Aorta (tissue), 5 donors: ENCODE measurements around the gene ZNF710. TPM values are rescaled to one million over a fixed set of nuclear protein-coding genes. Genes with fewer than 3 reads are reported as not detected.
A peak's percentile ranks its signal among the peaks of the same experiment; 100 is the strongest.

Source experiments
- ATAC-seq: fragments of 200-7000 bp; cut with Tn5 transposase; one replicate; pipeline ENCODE4 v1.9.1; 2022; ENCODE audit warnings: moderate library complexity; ENCODE audit not compliant: low FRiP score
- DNase-seq, 2 donors: peaks; one replicate each; pipeline ENCODE4 v3.0.0-alpha.2; 2020
- H3K27ac ChIP-seq, 2 donors: one replicate each; pipeline ENCODE4 v1.5.1; 2013; ENCODE audit warnings: low read length in 2 of 2, mild to moderate bottlenecking in 2 of 2, moderate library complexity in 2 of 2, control low read depth in 1 of 2, inconsistent platforms in 1 of 2, low read depth in 1 of 2
- H3K27me3 ChIP-seq, 2 donors: one replicate each; pipeline ENCODE4 v1.6.1; 2013; ENCODE audit warnings: control low read depth in 1 of 2, low read length in 1 of 2, mild to moderate bottlenecking in 1 of 2, moderate library complexity in 1 of 2; ENCODE audit not compliant: insufficient read depth in 2 of 2, control insufficient read depth in 1 of 2
- H3K36me3 ChIP-seq, 2 donors: one replicate each; pipeline ENCODE4 v1.6.1; 2013; ENCODE audit warnings: control low read depth in 1 of 2, low read length in 1 of 2, mild to moderate bottlenecking in 1 of 2; ENCODE audit not compliant: insufficient read depth in 2 of 2, control insufficient read depth in 1 of 2
- H3K4me1 ChIP-seq, 2 donors: one replicate each; pipeline ENCODE4 v1.6.1; 2013; ENCODE audit warnings: low read length in 2 of 2, control low read depth in 1 of 2, mild to moderate bottlenecking in 1 of 2, moderate library complexity in 1 of 2; ENCODE audit not compliant: insufficient read depth in 2 of 2, control insufficient read depth in 1 of 2
- H3K4me3 ChIP-seq, 2 donors: one replicate each; pipeline ENCODE4 v1.5.1; 2013; ENCODE audit warnings: low read length in 2 of 2, control low read depth in 1 of 2, mild to moderate bottlenecking in 1 of 2
- H3K9me3 ChIP-seq: one replicate; pipeline ENCODE4 v1.6.1; 2013; ENCODE audit warnings: mild to moderate bottlenecking, low read length; ENCODE audit not compliant: control insufficient read depth
- WGBS, 2 donors: extraction: QIAGEN DNeasy Blood & Tissue Kit; methylation state at CpG; one replicate each; pipeline ENCODE4 v1.1.7; 2013; 5-methylcytosine and 5-hydroxymethylcytosine counted together
- intact Hi-C, 2 donors: fragments of 100-400 bp; cut with DNase I; formaldehyde crosslinking; loops; one replicate each; pipeline versions ENCODE4 v1.14.2 to v1.15.0; 2022
- polyA plus RNA-seq, 2 donors: library from polyadenylated mRNA; stranded (reverse); fragments of 200-250 nt; gene quantifications; one replicate each; pipeline ENCODE4 v1.2.3, GENCODE V29; 2013
- total RNA-seq, 2 donors: library from RNA; stranded (reverse); fragmentation: NEBNext Ultra II Directional; extraction: Animal tissue kit (Norgen Biotek cat#: 25700); gene quantifications; one replicate each; pipeline ENCODE4 v1.2.1, GENCODE V29; 2021
- donor health status: healthy with polysubstance abuse.
- donor health status: Bipolar disorder and iron deficiency.
- donor health status: DM: no; HTN: no; CAD: no.
- donor health status: DM: no; HTN: no; CAD: no.
- donor health status: DM: yes; HTN: yes; CAD: no.

Gene ZNF710
- total and polyA plus RNA-seq, 4 donors, result 4.3 to 17.9 (median 10.5) TPM

- DNase-seq (no peak), ATAC-seq (no peak)
- H3K27ac ChIP-seq, result no peak overlapping the region
- no peaks in the 10 kb centered on the region for H3K4me1 ChIP-seq
- WGBS, 2 donors, result 89 to 91% methylated on average over 7 of the region's 7 CpGs
- intact Hi-C loops, result loop anchor here (10.0 kb wide), 2 partner anchors 314 to 334 kb away; no protein-coding TSS in a partner anchor
- no peak overlapping the region for H3K4me3 ChIP-seq
- H3K36me3 ChIP-seq, result no peaks in the 10 kb centered on the region
- H3K27me3 ChIP-seq, result no peaks in the 10 kb centered on the region
- H3K9me3 ChIP-seq, result no peaks in the 10 kb centered on the region
Observed at GRCh38 chr15:90078965-90079364, 77.8 kb downstream of the ZNF710 start.

GRCh38 chr15:90079619-90080457 lies 78.7 kb downstream of the ZNF710 start:
- WGBS, 2 donors, result 85 to 89% methylated on average over 23 to 28 of the region's 28 CpGs
- no peaks in the 10 kb centered on the region for H3K36me3 ChIP-seq
- H3K4me3 ChIP-seq, result no peak overlapping the region
- ATAC-seq (peak; percentile 24), DNase-seq (no peak)
- no peaks in the 10 kb centered on the region for H3K4me1 ChIP-seq
- intact Hi-C loops, result loop anchor here (5.0 to 10.0 kb wide), 3 partner anchors 168 to 335 kb away; partner anchors contain the start of gene ARPIN (in 1 of the 2)
- no peak overlapping the region for H3K27ac ChIP-seq
- no peaks in the 10 kb centered on the region for H3K9me3 ChIP-seq
- H3K27me3 ChIP-seq, result no peaks in the 10 kb centered on the region

- Histone ChIP-seq H3K4me3 (no peak overlapping the region), H3K27me3 (no peaks in the 10 kb centered on the region), H3K4me1 (no peaks in the 10 kb centered on the region), H3K36me3 (no peaks in the 10 kb centered on the region), H3K27ac (no peak overlapping the region), H3K9me3 (no peaks in the 10 kb centered on the region)
- DNase-seq, result no peak
- no peak for ATAC-seq
- WGBS, 2 donors, result 82 to 87% methylated on average over 9 of the region's 9 CpGs
- intact Hi-C loops, result loop anchor here in 1 of 2 donors (5.0 kb wide), 1 partner anchor 168 kb away; the partner anchor contains the start of gene ARPIN
Observed at GRCh38 chr15:90080458-90080755, 79.3 kb downstream of the ZNF710 start.

GRCh38 chr15:90080818-90081393 lies 79.8 kb downstream of the ZNF710 start:
- intact Hi-C loops, result loop anchor here in 1 of 2 donors (5.0 kb wide), 1 partner anchor 169 kb away; the partner anchor contains the start of gene ARPIN
- ATAC-seq (no peak), DNase-seq (no peak)
- WGBS, 2 donors, result 91 to 95% methylated on average over 11 of the region's 11 CpGs
- Histone ChIP-seq H3K36me3 (no peaks in the 10 kb centered on the region), H3K4me1 (no peaks in the 10 kb centered on the region), H3K4me3 (no peak overlapping the region), H3K27ac (no peak overlapping the region), H3K9me3 (no peaks in the 10 kb centered on the region), H3K27me3 (no peaks in the 10 kb centered on the region)

- DNase-seq, result no peak
- H3K27ac ChIP-seq, result no peak overlapping the region
- WGBS, 2 donors, result 19 to 22% methylated on average over 8 to 9 of the region's 9 CpGs
- no peak for ATAC-seq
- no peak overlapping the region for H3K4me3 ChIP-seq
- intact Hi-C loops, result loop anchor here in 1 of 2 donors (5.0 kb wide), 1 partner anchor 170 kb away; the partner anchor contains the start of gene ARPIN
- no peaks in the 10 kb centered on the region for H3K27me3 ChIP-seq
- no peaks in the 10 kb centered on the region for H3K36me3 ChIP-seq
- H3K4me1 ChIP-seq, result no peaks in the 10 kb centered on the region
- no peaks in the 10 kb centered on the region for H3K9me3 ChIP-seq
Observed at GRCh38 chr15:90082140-90082715, 81.1 kb downstream of the ZNF710 start.

- no peak overlapping the region for H3K27ac ChIP-seq
- no peaks in the 10 kb centered on the region for H3K27me3 ChIP-seq
- no peaks in the 10 kb centered on the region for H3K4me1 ChIP-seq
- intact Hi-C loops, result loop anchor here in 1 of 2 donors (5.0 kb wide), 1 partner anchor 171 kb away; the partner anchor contains the start of gene ARPIN
- no peaks in the 10 kb centered on the region for H3K36me3 ChIP-seq
- no peak overlapping the region for H3K4me3 ChIP-seq
- WGBS, 2 donors, result 94 to 96% methylated on average over 5 of the region's 5 CpGs
- no peaks in the 10 kb centered on the region for H3K9me3 ChIP-seq
- ATAC-seq (no peak), DNase-seq (no peak)
Observed at GRCh38 chr15:90083419-90083818, 82.3 kb downstream of the ZNF710 start.

- DNase-seq (no peak), ATAC-seq (no peak)
- H3K9me3 ChIP-seq, result no peaks in the 10 kb centered on the region
- no peak overlapping the region for H3K4me3 ChIP-seq
- intact Hi-C loops, result loop anchor here in 1 of 2 donors (5.0 kb wide), 1 partner anchor 172 kb away; the partner anchor contains the start of gene ARPIN
- no peaks in the 10 kb centered on the region for H3K36me3 ChIP-seq
- H3K27me3 ChIP-seq, result no peaks in the 10 kb centered on the region
- no peaks in the 10 kb centered on the region for H3K4me1 ChIP-seq
- no peak overlapping the region for H3K27ac ChIP-seq
- WGBS, 2 donors, result 76 to 83% methylated on average over 14 of the region's 14 CpGs
Observed at GRCh38 chr15:90083954-90084607, 83.0 kb downstream of the ZNF710 start.

- Histone ChIP-seq H3K27ac (no peak overlapping the region), H3K9me3 (no peaks in the 10 kb centered on the region), H3K36me3 (no peaks in the 10 kb centered on the region), H3K4me1 (no peaks in the 10 kb centered on the region), H3K27me3 (no peaks in the 10 kb centered on the region), H3K4me3 (no peak overlapping the region)
- DNase-seq (no peak), ATAC-seq (no peak)
- intact Hi-C loops, result loop anchor here in 1 of 2 donors (5.0 kb wide), 1 partner anchor 173 kb away; the partner anchor contains the start of gene ARPIN
- 91% methylated on average over 18 of the region's 18 CpGs for WGBS, 2 donors
Observed at GRCh38 chr15:90084876-90085423, 83.8 kb downstream of the ZNF710 start.
